H9 (cell line): ENCODE data around the gene DUSP14. TPM values are rescaled to one million over a fixed set of nuclear protein-coding genes. Genes with fewer than 3 reads are reported as not detected.
A peak's percentile ranks its signal among the peaks of the same experiment; 100 is the strongest.

ENCODE experiments used
- DNase-seq: peaks from one replicate; pipeline ENCODE4 v3.0.0-alpha.2; 2017
- H2AFZ ChIP-seq: one replicate; pipeline ENCODE4 v1.6.1; 2013; ENCODE audit warnings: mild to moderate bottlenecking, low read length, control low read depth, moderate library complexity
- H2AK5ac ChIP-seq: 2 replicates; pipeline ENCODE4 v1.6.1; 2013; ENCODE audit warnings: low read length, control low read depth, mixed read lengths; ENCODE audit not compliant: insufficient read length
- H2BK120ac ChIP-seq: one replicate; pipeline ENCODE4 v1.6.1; 2013; ENCODE audit warnings: low read depth, mild to moderate bottlenecking, low read length, control low read depth, inconsistent platforms; ENCODE audit not compliant: poor library complexity, severe bottlenecking
- H2BK12ac ChIP-seq: 2 replicates; pipeline ENCODE4 v1.6.1; 2013; ENCODE audit warnings: low read length, control low read depth, mixed read lengths, low read depth; ENCODE audit not compliant: insufficient read length
- H2BK15ac ChIP-seq: 2 replicates; pipeline ENCODE4 v1.6.1; 2013; ENCODE audit warnings: low read depth, low read length, control low read depth
- H2BK20ac ChIP-seq: one replicate; pipeline ENCODE4 v1.6.1; 2013; ENCODE audit warnings: low read depth, mild to moderate bottlenecking, low read length, control low read depth, inconsistent platforms; ENCODE audit not compliant: poor library complexity, severe bottlenecking
- H2BK5ac ChIP-seq: 2 replicates; pipeline ENCODE4 v1.6.1; 2013; ENCODE audit warnings: low read length, control low read depth, mixed read lengths; ENCODE audit not compliant: insufficient read length
- H3K14ac ChIP-seq: 2 replicates; pipeline ENCODE4 v1.6.1; 2013; ENCODE audit warnings: low read length, control low read depth; ENCODE audit not compliant: insufficient read depth
- H3K18ac ChIP-seq: 2 replicates; pipeline ENCODE4 v1.6.1; 2013; ENCODE audit warnings: low read depth, mild to moderate bottlenecking, mixed read lengths, low read length, control low read depth; ENCODE audit not compliant: insufficient read length
- H3K23ac ChIP-seq: 2 replicates; pipeline ENCODE4 v1.6.1; 2013; ENCODE audit warnings: low read length, control low read depth, mixed read lengths, low read depth; ENCODE audit not compliant: insufficient read length
- H3K23me2 ChIP-seq: 2 replicates; pipeline ENCODE4 v1.6.1; 2013; ENCODE audit warnings: low read depth, mild to moderate bottlenecking, mixed read lengths, low read length, control low read depth; ENCODE audit not compliant: insufficient read length, poor library complexity, severe bottlenecking
- H3K27ac ChIP-seq: 2 replicates; pipeline ENCODE4 v1.5.1; 2013; ENCODE audit warnings: low read length, control low read depth, mixed read lengths, low read depth; ENCODE audit not compliant: insufficient read length
- H3K27me3 ChIP-seq: 2 replicates; pipeline ENCODE4 v1.6.1; 2013; ENCODE audit warnings: low read length, control low read depth, inconsistent platforms; ENCODE audit not compliant: insufficient read depth
- H3K4ac ChIP-seq: 2 replicates; pipeline ENCODE4 v1.6.1; 2013; ENCODE audit warnings: low read depth, mild to moderate bottlenecking, control low read depth, inconsistent platforms, low read length, moderate library complexity
- H3K4me1 ChIP-seq: 2 replicates; pipeline ENCODE4 v1.6.1; 2013; ENCODE audit warnings: low read length, control low read depth, inconsistent platforms; ENCODE audit not compliant: insufficient read depth
- H3K4me2 ChIP-seq: 2 replicates; pipeline ENCODE4 v1.6.1; 2013; ENCODE audit warnings: low read length, control low read depth, mixed read lengths; ENCODE audit not compliant: insufficient read length, insufficient read depth
- H3K56ac ChIP-seq: 2 replicates; pipeline ENCODE4 v1.6.1; 2013; ENCODE audit warnings: low read depth, mild to moderate bottlenecking, mixed read lengths, low read length, control low read depth; ENCODE audit not compliant: insufficient read length
- H3K79me1 ChIP-seq: 2 replicates; pipeline ENCODE4 v1.6.1; 2013; ENCODE audit warnings: low read depth, mild to moderate bottlenecking, moderate library complexity, low read length, control low read depth, inconsistent platforms; ENCODE audit not compliant: insufficient read depth, poor library complexity, severe bottlenecking
- H3K79me2 ChIP-seq: 2 replicates; pipeline ENCODE4 v1.6.1; 2013; ENCODE audit warnings: low read length, control low read depth, inconsistent platforms; ENCODE audit not compliant: insufficient read depth
- H3K9ac ChIP-seq: 2 replicates; pipeline ENCODE4 v1.6.1; 2013; ENCODE audit warnings: low read length, control low read depth, mixed read lengths; ENCODE audit not compliant: insufficient read length; ENCODE audit errors: extremely low read depth
- H3K9me3 ChIP-seq: one replicate; pipeline ENCODE4 v1.6.1; 2013; ENCODE audit warnings: low read depth, low read length, inconsistent platforms; ENCODE audit not compliant: control insufficient read depth
- H3T11ph ChIP-seq: one replicate; pipeline ENCODE4 v1.6.1; 2013; ENCODE audit warnings: mild to moderate bottlenecking, low read length, control low read depth, inconsistent platforms
- H4K20me1 ChIP-seq: one replicate; pipeline ENCODE4 v1.6.1; 2013; ENCODE audit not compliant: control insufficient read depth, insufficient read length, insufficient read depth
- H4K5ac ChIP-seq: 2 replicates; pipeline ENCODE4 v1.6.1; 2013; ENCODE audit warnings: low read depth, mild to moderate bottlenecking, mixed read lengths, low read length, control low read depth; ENCODE audit not compliant: insufficient read length
- H4K8ac ChIP-seq: replicated peaks from 2 replicates; pipeline ENCODE4 v1.6.1; 2013; ENCODE audit warnings: low read length, control low read depth, mixed read lengths, low read depth; ENCODE audit not compliant: insufficient read length
- H4K91ac ChIP-seq: 2 replicates; pipeline ENCODE4 v1.6.1; 2013; ENCODE audit warnings: low read depth, mild to moderate bottlenecking, moderate library complexity, mixed read lengths, low read length, control low read depth; ENCODE audit not compliant: insufficient read length
- H3K27ac Mint-ChIP-seq, 3 experiments: 2 replicates in 2 of 3; 3 replicates in 1 of 3; pipeline ENCODE4 v1.8.0; 2020 to 2021; ENCODE audit warnings: mixed read lengths in 3 of 3, mild to moderate bottlenecking in 1 of 3, moderate library complexity in 1 of 3
- H3K27me3 Mint-ChIP-seq: 2 replicates; pipeline ENCODE4 v1.8.0; 2021; ENCODE audit warnings: low read depth, mild to moderate bottlenecking, moderate library complexity, mixed read lengths
- H3K36me3 Mint-ChIP-seq, 3 experiments: 2 replicates in 2 of 3; 3 replicates in 1 of 3; pipeline ENCODE4 v1.8.0; 2020 to 2021; ENCODE audit warnings: low read depth in 3 of 3, mixed read lengths in 3 of 3; ENCODE audit not compliant: insufficient read depth in 1 of 3
- H3K4me1 Mint-ChIP-seq, 2 experiments: 2 replicates each; pipeline ENCODE4 v1.8.0; 2020; ENCODE audit warnings: mixed read lengths in 2 of 2
- H3K4me3 Mint-ChIP-seq, 2 experiments: 2 replicates in 1 of 2; 3 replicates in 1 of 2; pipeline ENCODE4 v1.8.0; 2020 to 2021; ENCODE audit warnings: mild to moderate bottlenecking in 2 of 2, mixed read lengths in 2 of 2, moderate library complexity in 1 of 2
- H3K9me3 Mint-ChIP-seq, 2 experiments: 2 replicates in 1 of 2; 3 replicates in 1 of 2; pipeline ENCODE4 v1.8.0; 2020; ENCODE audit warnings: mild to moderate bottlenecking in 2 of 2, mixed read lengths in 2 of 2, moderate library complexity in 1 of 2
- WGBS: extraction: QIAGEN DNeasy Blood & Tissue Kit; methylation state at CpG from one replicate; pipeline ENCODE4 v1.1.7; 2013; ENCODE audit warnings: missing lambda C conversion rate, low lambda C conversion rate, mixed read lengths; ENCODE audit not compliant: insufficient read length; ENCODE audit errors: extremely low coverage; 5-methylcytosine and 5-hydroxymethylcytosine counted together
- total RNA-seq: library from RNA; stranded (reverse); gene quantifications from 2 replicates; pipeline ENCODE4 v1.2.1, GENCODE V29; 2021
- TF ChIP-seq, protein P1 (sequence below): fragments of 200-600 bp; sonication (generic); conservative IDR thresholded peaks from 3 replicates; pipeline ENCODE4 v1.8.0; 2021; ENCODE audit warnings: antibody characterized with exemption, mild to moderate bottlenecking

The DUSP14 gene
- total RNA-seq, 1 experiment from 2014 or later, result 21.3 TPM

DNA sequence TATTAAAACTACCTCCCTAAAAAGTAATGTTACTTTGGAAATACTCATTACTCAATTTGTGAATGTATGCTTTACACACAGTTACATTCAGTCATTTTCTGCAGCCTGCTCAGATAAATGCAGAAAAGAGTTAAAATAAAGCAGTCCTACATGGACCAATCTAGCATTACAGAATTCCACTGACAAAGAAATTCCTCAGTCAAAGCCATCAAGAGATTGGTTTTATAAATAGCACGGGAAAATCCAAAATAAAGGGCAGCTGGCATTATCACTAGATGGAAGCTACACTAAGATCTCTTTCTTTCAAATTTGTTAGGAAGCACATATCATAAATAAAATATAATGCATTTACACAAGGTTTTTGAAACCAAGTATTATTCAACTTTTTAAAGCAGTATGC, 58.3 kb downstream of the DUSP14 start:
- WGBS, result no CpG with 5 or more reads among the region's 1 CpG
- H3K79me1 ChIP-seq, result no peaks in the 10 kb centered on the region
- H3K4me1 Mint-ChIP-seq, result peaks cover 6 to 7% of the 10 kb centered on the region in 2 experiments
- H3K9me3 Mint-ChIP-seq, result no peaks in the 10 kb centered on the region
- H3K4me1 ChIP-seq, result no peaks in the 10 kb centered on the region
- H3T11ph ChIP-seq, result no peak overlapping the region
- no peak overlapping the region for H3K56ac ChIP-seq
- TF ChIP-seq, protein P1, sequence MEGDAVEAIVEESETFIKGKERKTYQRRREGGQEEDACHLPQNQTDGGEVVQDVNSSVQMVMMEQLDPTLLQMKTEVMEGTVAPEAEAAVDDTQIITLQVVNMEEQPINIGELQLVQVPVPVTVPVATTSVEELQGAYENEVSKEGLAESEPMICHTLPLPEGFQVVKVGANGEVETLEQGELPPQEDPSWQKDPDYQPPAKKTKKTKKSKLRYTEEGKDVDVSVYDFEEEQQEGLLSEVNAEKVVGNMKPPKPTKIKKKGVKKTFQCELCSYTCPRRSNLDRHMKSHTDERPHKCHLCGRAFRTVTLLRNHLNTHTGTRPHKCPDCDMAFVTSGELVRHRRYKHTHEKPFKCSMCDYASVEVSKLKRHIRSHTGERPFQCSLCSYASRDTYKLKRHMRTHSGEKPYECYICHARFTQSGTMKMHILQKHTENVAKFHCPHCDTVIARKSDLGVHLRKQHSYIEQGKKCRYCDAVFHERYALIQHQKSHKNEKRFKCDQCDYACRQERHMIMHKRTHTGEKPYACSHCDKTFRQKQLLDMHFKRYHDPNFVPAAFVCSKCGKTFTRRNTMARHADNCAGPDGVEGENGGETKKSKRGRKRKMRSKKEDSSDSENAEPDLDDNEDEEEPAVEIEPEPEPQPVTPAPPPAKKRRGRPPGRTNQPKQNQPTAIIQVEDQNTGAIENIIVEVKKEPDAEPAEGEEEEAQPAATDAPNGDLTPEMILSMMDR, result no peak
- no peak overlapping the region for H3K4me2 ChIP-seq
- H4K8ac ChIP-seq, result no peak overlapping the region
- H3K27ac Mint-ChIP-seq, result peak overlapping the region in 1 of 3 experiments; percentile 81; a peak in 2 of 7 replicates
- H3K14ac ChIP-seq, result no peak overlapping the region
- H3K9me3 ChIP-seq, result no peaks in the 10 kb centered on the region
- no peaks in the 10 kb centered on the region for H3K27me3 Mint-ChIP-seq
- no peak overlapping the region for H2AFZ ChIP-seq
- no peak overlapping the region for H2AK5ac ChIP-seq
- H2BK12ac ChIP-seq, result no peak overlapping the region
- no peak overlapping the region for H2BK20ac ChIP-seq
- DNase-seq, result no peak
- no peak overlapping the region for H2BK15ac ChIP-seq
- H3K23me2 ChIP-seq, result no peaks in the 10 kb centered on the region
- no peak overlapping the region for H3K4ac ChIP-seq
- H3K36me3 Mint-ChIP-seq, result peaks cover 0 to 5% (median 2%) of the 10 kb centered on the region in 3 experiments; a peak in 4 of 7 replicates
- no peak overlapping the region for H3K18ac ChIP-seq
- H3K27ac ChIP-seq, result no peak overlapping the region
- H4K5ac ChIP-seq, result no peak overlapping the region
- no peak overlapping the region for H3K4me3 Mint-ChIP-seq
- no peak overlapping the region for H3K9ac ChIP-seq
- no peak overlapping the region for H3K23ac ChIP-seq
- H2BK120ac ChIP-seq, result no peak overlapping the region
- H4K20me1 ChIP-seq, result no peaks in the 10 kb centered on the region
- no peak overlapping the region for H4K91ac ChIP-seq
- no peaks in the 10 kb centered on the region for H3K27me3 ChIP-seq
- no peaks in the 10 kb centered on the region for H3K79me2 ChIP-seq
- H2BK5ac ChIP-seq, result no peak overlapping the region
